Ovary (tissue), 3 donors: ENCODE results near the gene AKAP12.

ENCODE experiments used
- POLR2A ChIP-seq: fragments of 450-650 bp; IDR thresholded peaks from one replicate; pipeline ENCODE4 v1.6.1; 2017; ENCODE audit warnings: antibody characterized with exemption, mild to moderate bottlenecking, moderate library complexity
- TF ChIP-seq, protein P1 (sequence below), 3 donors: fragments of 450-650 bp in 2 of 3; fragments of 200-600 bp in 1 of 3; IDR thresholded peaks; one replicate each; pipeline versions ENCODE4 v1.5.1 to v1.8.0; 2016 to 2022; ENCODE audit warnings: antibody characterized with exemption in 3 of 3, mild to moderate bottlenecking in 1 of 3
- donor health status: DM: no; HTN: no; CAD: no.

- TF ChIP-seq, protein P1, sequence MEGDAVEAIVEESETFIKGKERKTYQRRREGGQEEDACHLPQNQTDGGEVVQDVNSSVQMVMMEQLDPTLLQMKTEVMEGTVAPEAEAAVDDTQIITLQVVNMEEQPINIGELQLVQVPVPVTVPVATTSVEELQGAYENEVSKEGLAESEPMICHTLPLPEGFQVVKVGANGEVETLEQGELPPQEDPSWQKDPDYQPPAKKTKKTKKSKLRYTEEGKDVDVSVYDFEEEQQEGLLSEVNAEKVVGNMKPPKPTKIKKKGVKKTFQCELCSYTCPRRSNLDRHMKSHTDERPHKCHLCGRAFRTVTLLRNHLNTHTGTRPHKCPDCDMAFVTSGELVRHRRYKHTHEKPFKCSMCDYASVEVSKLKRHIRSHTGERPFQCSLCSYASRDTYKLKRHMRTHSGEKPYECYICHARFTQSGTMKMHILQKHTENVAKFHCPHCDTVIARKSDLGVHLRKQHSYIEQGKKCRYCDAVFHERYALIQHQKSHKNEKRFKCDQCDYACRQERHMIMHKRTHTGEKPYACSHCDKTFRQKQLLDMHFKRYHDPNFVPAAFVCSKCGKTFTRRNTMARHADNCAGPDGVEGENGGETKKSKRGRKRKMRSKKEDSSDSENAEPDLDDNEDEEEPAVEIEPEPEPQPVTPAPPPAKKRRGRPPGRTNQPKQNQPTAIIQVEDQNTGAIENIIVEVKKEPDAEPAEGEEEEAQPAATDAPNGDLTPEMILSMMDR (IDR thresholded peaks at IDR 0.05), result no peak
- TF ChIP-seq POLR2A, result no peak
These were observed 29.7 kb downstream of the AKAP12 start for GRCh38 chr6:151269321-151269995.
